ENCODE data around the gene FDCSP.

GRCh38 chr4:70280567-70280966 is 54.6 kb downstream of the FDCSP start:
- TF ChIP-seq EP300 (IDR thresholded peaks at IDR 0.05) (no peak), POLR2A (IDR thresholded peaks at IDR 0.05; ENCODE audit: low read depth) (no peak)
- TF ChIP-seq, protein P1, sequence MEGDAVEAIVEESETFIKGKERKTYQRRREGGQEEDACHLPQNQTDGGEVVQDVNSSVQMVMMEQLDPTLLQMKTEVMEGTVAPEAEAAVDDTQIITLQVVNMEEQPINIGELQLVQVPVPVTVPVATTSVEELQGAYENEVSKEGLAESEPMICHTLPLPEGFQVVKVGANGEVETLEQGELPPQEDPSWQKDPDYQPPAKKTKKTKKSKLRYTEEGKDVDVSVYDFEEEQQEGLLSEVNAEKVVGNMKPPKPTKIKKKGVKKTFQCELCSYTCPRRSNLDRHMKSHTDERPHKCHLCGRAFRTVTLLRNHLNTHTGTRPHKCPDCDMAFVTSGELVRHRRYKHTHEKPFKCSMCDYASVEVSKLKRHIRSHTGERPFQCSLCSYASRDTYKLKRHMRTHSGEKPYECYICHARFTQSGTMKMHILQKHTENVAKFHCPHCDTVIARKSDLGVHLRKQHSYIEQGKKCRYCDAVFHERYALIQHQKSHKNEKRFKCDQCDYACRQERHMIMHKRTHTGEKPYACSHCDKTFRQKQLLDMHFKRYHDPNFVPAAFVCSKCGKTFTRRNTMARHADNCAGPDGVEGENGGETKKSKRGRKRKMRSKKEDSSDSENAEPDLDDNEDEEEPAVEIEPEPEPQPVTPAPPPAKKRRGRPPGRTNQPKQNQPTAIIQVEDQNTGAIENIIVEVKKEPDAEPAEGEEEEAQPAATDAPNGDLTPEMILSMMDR (IDR thresholded peaks at IDR 0.05), result no peak
